ENCODE data around the gene MYO15A.

MYO15A gene

DNA sequence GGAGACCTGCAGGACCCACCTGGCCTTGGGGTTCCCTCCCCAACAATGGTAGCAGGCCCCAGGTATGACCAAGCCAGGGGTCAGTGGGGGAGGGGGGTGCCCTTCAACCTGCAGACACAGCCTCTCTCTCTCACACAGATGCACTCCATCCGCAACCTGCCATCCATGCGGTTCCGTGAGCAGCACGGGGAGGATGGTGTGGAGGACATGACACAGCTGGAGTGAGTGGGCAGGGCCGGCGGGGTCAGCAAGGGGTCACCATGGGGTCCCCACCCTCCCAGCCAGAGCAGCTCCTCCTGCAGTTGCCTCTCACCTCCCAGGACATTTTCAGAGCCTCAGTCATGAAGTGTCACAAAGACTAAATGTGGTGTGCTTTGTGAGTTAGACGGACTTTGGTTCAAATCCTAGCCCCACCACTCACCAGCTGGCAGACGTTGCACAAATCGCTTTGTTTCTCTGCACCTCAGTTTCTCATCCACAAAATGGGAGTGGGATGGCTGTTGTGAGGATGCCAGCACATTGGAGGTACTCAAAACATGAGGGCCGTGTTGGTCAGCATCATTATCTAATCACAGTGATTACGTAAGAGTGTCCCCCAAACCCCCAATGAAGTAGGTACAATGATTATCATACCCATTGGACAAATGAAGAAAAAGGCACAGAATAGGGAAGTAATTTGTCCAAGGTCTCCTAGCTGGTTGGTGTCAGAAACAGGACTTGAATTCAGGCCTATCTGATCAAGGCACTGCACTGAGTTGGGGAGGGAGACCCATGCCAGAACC is 16.0 kb downstream of the MYO15A start:
- Mint-ChIP-seq H3K27ac (no peak overlapping the region), H3K4me1 (no peaks in the 10 kb centered on the region), H3K36me3 (no peaks in the 10 kb centered on the region), H3K4me3 (no peak overlapping the region), H3K27me3 (peaks cover 1% of the 10 kb centered on the region), H3K9me3 (peaks cover 3% of the 10 kb centered on the region)
- no peak for DNase-seq (ENCODE audit: low spot score in 2 of 2)
- ATAC-seq (ENCODE audit: low read depth) = no peak

DNA sequence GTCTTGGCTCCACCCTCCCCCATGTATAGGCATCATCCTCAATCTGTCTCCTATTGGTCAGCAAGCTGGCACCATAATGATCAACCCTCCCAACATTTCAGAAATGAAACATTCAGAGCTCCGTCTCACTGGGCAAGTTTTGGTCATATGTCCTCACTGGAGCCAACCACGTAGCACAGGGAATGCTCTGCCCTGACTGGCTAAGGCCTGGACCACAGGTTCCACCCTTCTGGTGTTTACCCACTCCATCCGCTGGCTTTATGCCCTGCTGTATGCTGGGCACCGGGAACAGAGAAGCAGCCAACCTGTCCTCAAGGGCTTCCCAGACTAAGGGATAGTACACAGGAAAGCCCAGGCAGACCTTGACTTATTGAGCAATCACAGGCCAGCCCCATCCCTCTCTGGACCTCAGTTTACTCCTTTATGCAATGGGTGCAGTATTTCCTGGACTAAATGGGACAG is 20.5 kb downstream of the MYO15A start:
- Mint-ChIP-seq H3K4me1 (no peaks in the 10 kb centered on the region), H3K27me3 (peaks cover 1% of the 10 kb centered on the region), H3K4me3 (no peak overlapping the region), H3K36me3 (no peaks in the 10 kb centered on the region), H3K9me3 (no peaks in the 10 kb centered on the region), H3K27ac (no peak overlapping the region)
- DNase-seq (ENCODE audit: low spot score in 2 of 2) (no peak), ATAC-seq (ENCODE audit: low read depth) (no peak)

DNA sequence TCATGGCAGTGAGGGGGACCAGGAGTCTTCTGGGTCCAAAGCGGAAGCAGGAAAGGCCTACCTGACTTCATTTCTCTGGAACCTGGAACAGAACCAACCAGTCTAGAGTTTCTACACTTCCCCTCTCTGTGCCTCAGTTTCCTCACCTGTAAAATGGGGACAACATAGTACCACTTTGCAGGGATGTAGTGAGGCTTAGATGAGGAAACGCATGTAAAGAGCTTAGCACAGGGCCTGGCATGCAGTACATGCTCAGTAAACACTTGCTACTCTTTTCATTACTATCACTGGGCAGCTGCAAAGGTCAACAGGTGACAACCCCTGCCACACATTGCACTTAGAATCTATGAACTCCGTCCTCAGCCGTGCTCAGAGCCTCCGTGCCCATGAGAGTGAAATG is 24.2 kb downstream of the MYO15A start:
- no peaks in the 10 kb centered on the region for H3K9me3 Mint-ChIP-seq
- no peaks in the 10 kb centered on the region for H3K36me3 Mint-ChIP-seq

DNA sequence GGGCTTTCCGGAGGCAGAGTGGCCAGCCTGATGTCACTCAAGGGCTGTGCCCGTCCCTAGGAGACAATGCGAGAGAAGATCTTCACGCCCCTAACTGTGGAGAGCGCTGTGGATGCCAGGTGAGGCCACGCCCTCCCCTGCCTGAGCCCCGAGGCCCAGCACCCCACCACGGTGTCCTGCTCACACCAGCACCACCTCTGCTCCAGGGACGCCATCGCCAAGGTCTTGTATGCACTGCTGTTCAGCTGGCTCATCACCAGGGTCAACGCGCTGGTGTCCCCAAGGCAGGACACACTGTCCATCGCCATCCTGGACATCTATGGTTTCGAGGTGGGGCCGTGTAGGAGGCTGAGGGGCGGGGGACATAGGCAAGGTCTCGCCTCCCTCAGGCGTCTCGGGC is 27.8 kb downstream of the MYO15A start:
- DNase-seq (ENCODE audit: low spot score in 2 of 2) (no peak), ATAC-seq (ENCODE audit: low read depth) (no peak)
- Mint-ChIP-seq H3K4me1 (peaks cover 3% of the 10 kb centered on the region), H3K4me3 (no peak overlapping the region), H3K36me3 (no peaks in the 10 kb centered on the region), H3K27ac (no peak overlapping the region), H3K9me3 (no peaks in the 10 kb centered on the region), H3K27me3 (peaks cover 8% of the 10 kb centered on the region)

More for the DNA sequence above, 24.2 kb downstream of the MYO15A start:
- Mint-ChIP-seq H3K4me3 (no peak overlapping the region), H3K4me1 (no peaks in the 10 kb centered on the region), H3K27ac (no peak overlapping the region), H3K27me3 (peaks cover 10% of the 10 kb centered on the region)
- no peak for ATAC-seq (ENCODE audit: low read depth)
- no peak for DNase-seq (ENCODE audit: low spot score in 2 of 2)

DNA sequence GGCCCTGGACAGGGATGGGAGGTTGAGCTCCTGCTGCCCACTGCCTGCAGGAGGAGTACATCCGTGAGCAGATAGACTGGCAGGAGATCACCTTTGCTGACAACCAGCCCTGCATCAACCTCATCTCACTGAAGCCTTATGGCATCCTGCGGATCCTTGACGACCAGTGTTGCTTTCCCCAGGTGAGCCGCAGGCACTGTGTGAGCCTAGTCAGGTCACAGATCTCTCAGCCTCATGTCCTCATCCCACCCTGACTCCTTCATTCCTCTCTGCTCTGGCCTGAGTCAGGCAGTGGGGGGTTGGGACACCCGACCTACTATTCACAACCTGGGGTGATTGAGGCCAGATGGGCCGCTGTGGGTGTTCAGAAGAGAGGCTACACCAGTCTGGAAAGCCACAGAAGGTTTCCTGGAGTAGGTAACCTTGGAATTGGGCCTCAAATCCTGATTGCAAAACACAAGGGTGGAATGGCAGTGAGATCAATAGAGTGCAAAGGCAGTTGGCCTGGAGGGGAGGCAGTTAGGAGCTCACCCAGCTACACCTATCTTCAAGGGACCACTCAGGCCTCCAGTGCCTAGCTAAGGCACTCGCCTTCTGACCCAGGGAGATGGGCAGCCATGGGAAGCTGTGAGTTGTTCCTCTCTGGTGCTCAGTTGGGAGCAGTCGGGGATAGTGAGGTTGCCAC is 29.7 kb downstream of the MYO15A start:
- Mint-ChIP-seq H3K27ac (no peak overlapping the region), H3K27me3 (peaks cover 9% of the 10 kb centered on the region), H3K4me3 (no peak overlapping the region), H3K36me3 (no peaks in the 10 kb centered on the region), H3K9me3 (no peaks in the 10 kb centered on the region), H3K4me1 (peaks cover 3% of the 10 kb centered on the region)
- no peak for ATAC-seq (ENCODE audit: low read depth)
- no peak for DNase-seq (ENCODE audit: low spot score in 2 of 2)

DNA sequence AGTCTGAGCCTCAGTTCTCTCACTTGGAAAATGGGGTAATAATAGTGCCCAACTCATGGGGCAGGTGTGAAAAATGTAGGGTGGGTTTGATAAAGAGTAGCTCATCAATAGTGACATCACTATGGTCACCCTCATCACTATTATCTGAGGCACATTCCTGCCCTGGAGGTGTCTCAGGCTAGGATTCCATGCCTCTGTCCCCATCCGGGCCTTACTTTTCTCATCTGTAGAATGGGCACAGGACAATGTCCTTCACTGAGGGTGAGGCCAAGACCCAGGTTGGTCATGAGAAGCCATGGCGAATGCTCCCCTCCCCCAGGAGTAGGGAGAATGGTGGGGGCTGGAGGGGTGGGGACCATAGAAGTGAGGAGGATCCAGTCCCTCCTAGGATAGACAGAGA is 30.5 kb downstream of the MYO15A start:
- no peak for ATAC-seq (ENCODE audit: low read depth)
- H3K9me3 Mint-ChIP-seq = no peaks in the 10 kb centered on the region
- no peaks in the 10 kb centered on the region for H3K36me3 Mint-ChIP-seq
- no peak overlapping the region for H3K27ac Mint-ChIP-seq
- no peak overlapping the region for H3K4me3 Mint-ChIP-seq
- H3K27me3 Mint-ChIP-seq = peaks cover 10% of the 10 kb centered on the region
- no peak for DNase-seq (ENCODE audit: low spot score in 2 of 2)
- H3K4me1 Mint-ChIP-seq = peaks cover 3% of the 10 kb centered on the region

DNA sequence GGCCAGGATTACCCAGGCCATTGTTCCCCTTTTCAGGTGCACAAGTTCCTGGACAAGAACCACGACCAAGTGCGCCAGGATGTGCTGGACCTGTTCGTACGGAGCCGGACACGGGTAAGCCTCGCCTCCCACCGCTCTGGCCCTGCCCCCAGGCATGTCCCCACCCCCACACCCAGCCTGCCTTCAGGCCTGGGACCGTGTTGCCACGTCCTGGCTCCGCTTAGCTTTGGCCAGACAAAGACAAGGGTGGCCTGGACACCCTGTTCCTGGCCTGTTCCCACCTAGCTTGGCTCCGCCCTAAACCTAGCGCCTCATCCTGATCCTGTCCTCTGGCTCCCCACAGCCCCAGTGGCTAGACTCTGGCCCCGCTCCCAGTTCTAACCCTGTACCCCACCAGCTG is 30.9 kb downstream of the MYO15A start:
- DNase-seq (ENCODE audit: low spot score in 2 of 2) = no peak

DNA sequence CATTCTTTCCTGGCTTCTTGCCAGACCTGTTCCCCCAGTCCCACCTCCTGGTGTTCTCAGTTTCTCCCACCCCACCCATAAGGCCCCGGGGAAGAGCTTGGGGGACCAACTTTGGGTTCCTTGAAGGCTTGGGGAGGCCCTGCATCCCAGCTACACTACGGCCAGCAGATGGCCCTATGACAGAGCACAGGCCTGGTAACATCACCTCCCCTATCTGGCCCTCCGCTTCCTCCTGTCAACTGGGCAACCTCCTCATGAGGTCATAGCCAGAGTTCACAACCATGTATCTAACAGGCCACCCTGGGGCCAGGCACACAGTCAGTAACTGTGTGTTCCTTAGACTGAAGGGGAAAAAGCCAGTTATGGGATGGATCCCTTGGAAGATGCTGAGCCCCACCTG is 31.4 kb downstream of the MYO15A start:
- Mint-ChIP-seq H3K4me3 (no peak overlapping the region), H3K36me3 (no peaks in the 10 kb centered on the region), H3K9me3 (no peaks in the 10 kb centered on the region), H3K4me1 (peaks cover 3% of the 10 kb centered on the region), H3K27me3 (peaks cover 10% of the 10 kb centered on the region), H3K27ac (no peak overlapping the region)
- no peak for ATAC-seq (ENCODE audit: low read depth)
- DNase-seq (ENCODE audit: low spot score in 2 of 2) = no peak

More for the DNA sequence above, 30.9 kb downstream of the MYO15A start:
- H3K27me3 Mint-ChIP-seq = peaks cover 10% of the 10 kb centered on the region
- H3K4me3 Mint-ChIP-seq = no peak overlapping the region
- H3K9me3 Mint-ChIP-seq = no peaks in the 10 kb centered on the region
- H3K27ac Mint-ChIP-seq = no peak overlapping the region
- no peaks in the 10 kb centered on the region for H3K36me3 Mint-ChIP-seq
- no peak for ATAC-seq (ENCODE audit: low read depth)
- H3K4me1 Mint-ChIP-seq = peaks cover 3% of the 10 kb centered on the region

DNA sequence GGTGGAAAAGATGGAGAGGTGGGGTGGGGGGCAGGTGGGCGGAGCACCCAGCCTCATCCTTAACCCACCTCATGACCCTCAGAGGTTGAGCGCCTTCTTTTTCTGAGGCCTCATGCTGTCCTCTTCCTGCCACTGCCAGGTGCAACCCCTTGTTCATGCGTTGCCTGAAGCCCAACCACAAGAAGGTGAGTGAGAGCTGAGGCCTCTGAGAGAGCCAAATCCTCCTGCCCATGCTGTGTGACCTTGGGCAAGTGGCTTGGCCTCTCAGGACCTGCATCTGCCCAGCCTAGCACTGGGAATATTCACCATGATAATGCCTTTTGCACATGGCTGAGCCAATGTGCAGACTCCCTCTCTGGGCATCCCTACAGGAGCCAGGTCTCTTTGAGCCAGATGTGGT is 32.1 kb downstream of the MYO15A start:
- ATAC-seq (ENCODE audit: low read depth) (no peak), DNase-seq (ENCODE audit: low spot score in 2 of 2) (no peak)
- H3K36me3 Mint-ChIP-seq = no peaks in the 10 kb centered on the region
- H3K27ac Mint-ChIP-seq = no peak overlapping the region
- no peak overlapping the region for H3K4me3 Mint-ChIP-seq
- H3K27me3 Mint-ChIP-seq = peaks cover 10% of the 10 kb centered on the region
- peaks cover 3% of the 10 kb centered on the region for H3K4me1 Mint-ChIP-seq
- no peaks in the 10 kb centered on the region for H3K9me3 Mint-ChIP-seq

DNA sequence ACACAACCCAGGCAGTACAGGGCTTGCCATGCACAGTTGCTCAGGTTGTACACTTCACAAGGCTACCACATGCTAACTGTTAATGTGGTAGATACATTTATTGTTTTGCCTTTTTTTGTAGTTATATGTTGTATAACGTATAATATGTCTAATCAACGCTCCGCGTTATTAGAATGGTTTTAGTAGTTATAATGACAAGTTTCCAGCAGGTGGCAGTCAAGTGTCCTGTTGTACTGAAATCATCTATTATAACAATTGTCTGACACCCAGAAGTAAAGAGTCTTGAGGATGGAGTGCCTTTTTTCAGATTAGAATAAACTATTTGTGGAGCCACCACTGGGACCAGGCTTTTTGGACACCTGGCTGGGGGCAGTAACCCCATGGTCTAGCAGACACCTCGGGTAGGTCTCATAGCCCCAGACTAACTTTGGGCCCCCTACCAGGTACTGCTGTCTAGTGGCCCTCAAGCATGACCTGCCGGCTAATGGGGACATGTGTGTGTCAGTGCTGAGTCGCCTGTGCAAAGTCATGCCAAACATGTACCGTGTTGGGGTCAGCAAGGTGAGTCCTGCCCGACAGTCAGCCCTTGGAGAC is 32.8 kb downstream of the MYO15A start:
- no peak overlapping the region for H3K4me3 Mint-ChIP-seq
- peak; percentile 71 for ATAC-seq (ENCODE audit: low read depth)
- H3K27me3 Mint-ChIP-seq = peaks cover 5% of the 10 kb centered on the region
- peaks cover 3% of the 10 kb centered on the region for H3K4me1 Mint-ChIP-seq
- DNase-seq (ENCODE audit: low spot score in 2 of 2) = peak; percentile 45 to 62
- H3K36me3 Mint-ChIP-seq = no peaks in the 10 kb centered on the region
- H3K9me3 Mint-ChIP-seq = no peaks in the 10 kb centered on the region
- H3K27ac Mint-ChIP-seq = no peak overlapping the region

DNA sequence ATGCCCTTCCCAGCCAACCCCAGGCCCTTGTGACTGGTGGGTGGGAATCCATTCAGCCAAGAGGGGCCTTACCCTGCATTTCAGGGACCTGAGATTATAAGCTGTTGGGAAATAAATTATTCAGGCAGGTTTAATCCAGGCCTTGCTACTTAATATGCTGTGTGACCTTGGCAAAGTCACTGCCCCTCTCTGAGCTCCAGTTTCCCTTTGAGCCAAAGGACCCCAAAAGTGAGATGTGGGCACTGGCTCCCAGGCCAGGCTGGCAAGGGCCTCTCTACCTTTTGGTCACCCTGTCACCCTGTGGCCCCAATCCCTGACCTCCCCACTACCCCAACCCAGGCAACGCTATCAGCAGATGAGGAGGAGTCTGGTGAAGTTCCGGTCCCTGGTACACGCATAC is 33.9 kb downstream of the MYO15A start:
- no peak for ATAC-seq (ENCODE audit: low read depth)
- Mint-ChIP-seq H3K4me1 (peaks cover 3% of the 10 kb centered on the region), H3K9me3 (no peaks in the 10 kb centered on the region), H3K27me3 (peaks cover 4% of the 10 kb centered on the region), H3K27ac (no peak overlapping the region), H3K36me3 (no peaks in the 10 kb centered on the region), H3K4me3 (no peak overlapping the region)
- no peak for DNase-seq (ENCODE audit: low spot score in 2 of 2)

DNA sequence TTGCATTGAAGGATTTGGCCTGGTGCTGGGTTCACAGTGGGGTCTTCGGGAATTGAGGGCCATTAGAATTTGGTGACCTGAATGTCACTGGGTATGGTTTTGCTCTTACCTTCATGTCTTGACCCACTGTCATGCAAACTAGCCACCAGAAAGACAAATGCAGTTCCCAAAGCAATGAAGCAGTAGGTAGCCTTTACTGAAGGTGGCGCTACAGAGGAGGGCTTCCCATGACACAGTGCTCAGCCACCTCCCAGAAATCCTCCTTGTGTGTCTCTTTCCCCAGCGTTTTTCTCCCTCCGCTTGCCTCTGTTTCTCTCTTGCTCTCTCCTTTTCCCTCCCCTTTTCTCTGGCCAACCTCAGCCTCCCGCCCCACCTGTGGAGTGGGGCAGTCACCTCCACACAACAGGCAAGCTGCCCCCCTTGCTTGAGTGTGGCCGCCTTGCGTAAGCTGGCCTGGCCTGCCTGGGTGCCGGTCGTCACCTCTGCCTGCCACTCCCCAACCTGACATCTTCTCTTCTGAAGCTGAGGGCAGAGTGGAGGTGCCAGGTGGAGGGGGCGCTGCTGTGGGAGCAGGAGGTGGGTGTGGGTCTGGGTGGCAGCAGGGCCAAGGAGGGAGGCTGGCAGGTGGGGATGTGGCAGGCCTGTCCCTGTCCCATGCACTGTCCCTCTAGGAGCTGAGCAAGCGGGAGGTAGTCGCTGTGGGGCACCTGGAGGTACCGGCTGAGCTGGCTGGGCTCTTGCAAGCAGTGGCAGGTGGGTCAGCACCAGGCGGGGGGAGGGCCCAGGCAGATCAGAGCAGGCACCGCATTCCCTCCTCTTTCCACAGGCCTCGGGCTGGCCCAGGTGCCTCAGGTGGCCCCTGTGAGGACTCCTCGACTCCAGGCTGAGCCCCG is 34.7 kb downstream of the MYO15A start:
- Mint-ChIP-seq H3K27ac (no peak overlapping the region), H3K4me3 (no peak overlapping the region), H3K27me3 (peaks cover 2% of the 10 kb centered on the region), H3K4me1 (peaks cover 3% of the 10 kb centered on the region), H3K9me3 (no peaks in the 10 kb centered on the region), H3K36me3 (no peaks in the 10 kb centered on the region)
- ATAC-seq (ENCODE audit: low read depth) (no peak), DNase-seq (ENCODE audit: low spot score in 2 of 2) (no peak)

DNA sequence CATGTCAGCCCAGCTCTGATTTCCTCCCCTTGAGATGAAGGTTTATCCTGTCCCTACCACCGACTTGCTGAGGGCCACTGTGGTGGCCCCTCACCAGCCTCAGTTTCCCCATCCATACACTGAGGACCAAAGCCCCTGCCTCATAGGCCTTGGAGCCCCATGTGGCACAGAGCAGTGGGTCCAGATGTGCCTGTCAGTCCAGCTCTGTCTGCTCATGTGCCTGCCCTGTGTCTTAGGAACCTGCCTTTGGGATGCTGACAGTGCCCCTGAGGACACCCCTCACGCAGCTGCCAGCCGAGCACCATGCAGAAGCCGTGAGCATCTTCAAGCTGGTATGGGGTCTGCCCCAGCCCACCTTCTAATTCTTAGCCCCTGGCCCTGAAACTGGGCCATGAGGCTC is 35.7 kb downstream of the MYO15A start:
- Mint-ChIP-seq H3K36me3 (no peaks in the 10 kb centered on the region), H3K4me3 (no peak overlapping the region), H3K27ac (no peak overlapping the region), H3K4me1 (peaks cover 3% of the 10 kb centered on the region), H3K27me3 (peaks cover 2% of the 10 kb centered on the region), H3K9me3 (no peaks in the 10 kb centered on the region)
- ATAC-seq (ENCODE audit: low read depth) (no peak), DNase-seq (ENCODE audit: low spot score in 2 of 2) (no peak)

DNA sequence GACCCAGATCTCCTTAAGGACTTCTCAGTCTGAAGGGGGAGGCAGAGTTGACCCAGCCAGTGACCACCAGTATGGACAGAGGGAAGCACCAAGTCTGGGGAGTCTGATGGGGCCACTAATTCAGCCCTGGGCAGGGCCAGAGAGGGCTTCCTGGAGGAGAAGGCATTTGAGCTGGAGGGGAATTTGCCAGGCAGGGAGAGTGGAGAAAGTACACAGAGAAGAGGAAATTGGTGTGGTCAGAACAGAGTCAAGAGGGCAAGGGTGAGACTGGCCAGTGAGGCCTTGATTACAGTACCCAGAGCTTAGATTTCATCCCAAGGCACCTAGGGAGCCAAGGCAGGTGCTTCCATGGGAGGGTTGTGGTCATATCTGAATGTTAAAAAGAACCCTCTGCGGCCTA is 36.3 kb downstream of the MYO15A start:
- no peak overlapping the region for H3K4me3 Mint-ChIP-seq
- peaks cover 3% of the 10 kb centered on the region for H3K4me1 Mint-ChIP-seq
- no peak for ATAC-seq (ENCODE audit: low read depth)
- no peak for DNase-seq (ENCODE audit: low spot score in 2 of 2)
- no peaks in the 10 kb centered on the region for H3K9me3 Mint-ChIP-seq
- peaks cover 2% of the 10 kb centered on the region for H3K27me3 Mint-ChIP-seq
- H3K27ac Mint-ChIP-seq = no peak overlapping the region
- H3K36me3 Mint-ChIP-seq = no peaks in the 10 kb centered on the region

Measured in memory B cell (primary cell).